ENCODE measurements around the gene PRKAR2A. TPM values are rescaled to one million over a fixed set of nuclear protein-coding genes. Genes with fewer than 3 reads are reported as not detected.

The PRKAR2A gene
- 14.5 to 18.7 TPM (median 17.4 TPM) in 5 replicates for total RNA-seq (2022; extraction: Qiagen RNA extraction)

DNA sequence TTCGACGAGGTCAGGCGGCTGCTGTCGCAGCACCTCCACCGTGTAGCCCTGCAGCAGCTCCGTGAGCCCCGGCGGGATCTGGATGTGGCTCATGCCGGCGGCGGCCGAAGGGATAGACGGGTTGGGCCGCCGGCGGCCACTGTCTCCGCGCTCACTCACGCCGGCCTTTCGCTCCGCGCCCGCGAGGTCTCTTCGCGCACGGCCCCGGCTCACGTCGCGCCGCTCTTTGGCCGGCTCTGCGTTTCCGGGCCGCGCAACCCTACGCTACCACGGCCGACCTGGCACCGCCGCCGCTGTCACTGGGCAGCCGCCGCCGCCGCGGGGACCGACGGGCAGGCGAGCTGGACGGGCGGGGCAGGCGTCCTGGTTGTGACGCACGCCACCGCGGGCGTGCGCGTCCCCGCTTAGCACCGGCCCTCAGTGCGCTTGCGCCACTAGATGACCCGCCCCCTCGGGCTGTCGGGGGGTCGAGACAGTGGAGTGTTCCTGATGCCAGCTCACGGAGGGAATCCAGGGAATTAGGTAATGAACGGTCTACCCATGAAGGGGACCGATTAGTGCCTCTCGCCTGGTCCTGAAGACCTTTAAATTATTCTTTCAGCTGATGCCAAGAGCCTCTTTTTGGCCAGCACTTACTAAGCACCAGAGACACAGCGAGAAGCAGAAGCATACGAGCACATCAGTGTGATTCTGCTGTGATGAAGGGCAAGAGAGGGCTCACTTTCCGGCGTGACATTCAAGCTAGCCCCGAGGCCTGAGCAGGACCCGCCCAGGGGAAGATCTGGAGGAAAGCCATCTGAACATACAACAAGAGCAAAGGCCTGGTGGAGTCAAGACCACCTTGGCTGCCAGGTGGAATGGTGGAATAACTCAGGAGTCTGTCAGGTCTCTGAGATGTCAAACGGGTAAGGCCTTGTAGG, at the start of gene PRKAR2A:
TSS of gene PRKAR2A (minus strand) at position 371 of the 920 bp plus-strand sequence. CDS start at position 93, 278 bp downstream.

DNA sequence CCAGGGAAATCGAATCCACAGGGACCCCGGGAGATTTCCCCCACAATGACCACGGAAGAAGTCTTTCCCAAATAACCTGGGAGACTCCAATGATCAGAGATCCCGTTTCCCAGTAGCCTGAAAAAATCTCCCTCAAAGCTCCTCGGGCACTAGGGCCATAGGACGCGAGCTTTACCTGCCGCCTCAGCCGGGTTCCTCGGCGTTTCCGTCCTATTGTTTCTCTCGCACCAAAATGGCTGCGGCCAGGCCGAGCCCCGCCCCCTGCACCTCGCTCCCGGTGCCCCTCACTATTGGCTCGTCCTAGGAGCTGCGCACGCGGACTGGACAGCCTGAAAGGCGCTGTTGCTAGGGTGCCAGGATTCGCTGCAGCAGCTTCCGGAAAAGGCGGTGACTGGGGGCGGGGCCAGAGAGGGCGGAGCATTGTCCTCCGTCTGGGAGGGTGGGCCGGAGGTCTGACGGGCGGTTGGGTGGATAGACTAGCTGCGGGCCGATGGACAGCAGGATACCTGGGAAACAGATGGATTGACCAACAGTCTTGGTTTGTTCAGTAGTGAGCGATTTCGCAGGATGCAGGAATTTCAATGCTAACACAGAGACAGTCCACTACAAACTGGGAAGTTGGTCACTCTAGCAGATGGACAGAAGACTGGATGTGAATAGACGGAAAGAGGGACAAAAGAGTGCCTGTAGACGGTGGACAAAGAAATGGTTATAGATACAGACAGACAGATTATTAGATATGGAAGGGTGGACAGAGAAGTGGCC, 130.5 kb downstream of the PRKAR2A start, which contains the start of gene IP6K2:
TSS of gene IP6K2 (minus strand) at position 240 of the 765 bp plus-strand sequence. CDS start 21,930 bp downstream, outside the sequence.

Other genes with a start within 250 kb of the PRKAR2A start
- 169 to 188 TPM (median 181 TPM) in 5 replicates for gene UQCRC1, start 238.2 kb downstream of the PRKAR2A start, total RNA-seq (2022; extraction: Qiagen RNA extraction)
- not detected in 5 replicates for gene TMEM89, start 226.1 kb downstream of the PRKAR2A start, total RNA-seq (2022; extraction: Qiagen RNA extraction)
- gene SLC26A6, start 212.4 kb downstream of the PRKAR2A start, total RNA-seq (2022; extraction: Qiagen RNA extraction), result 14.6 to 21.2 TPM (median 18.6 TPM) in 5 replicates
- gene CELSR3, start 185.0 kb downstream of the PRKAR2A start, total RNA-seq (2022; extraction: Qiagen RNA extraction), result 3.2 to 5.9 TPM (median 4.7 TPM) in 5 replicates
- gene NCKIPSD, start 162.0 kb downstream of the PRKAR2A start, total RNA-seq (2022; extraction: Qiagen RNA extraction), result 6.9 to 11.7 TPM (median 9.9 TPM) in 5 replicates
- gene IP6K2, start 130.7 kb downstream of the PRKAR2A start, total RNA-seq (2022; extraction: Qiagen RNA extraction), result 48.8 to 49.9 TPM (median 49.3 TPM) in 5 replicates
- 10.5 to 12.0 TPM (median 11.2 TPM) in 5 replicates for gene SLC25A20, start 51.0 kb upstream of the PRKAR2A start, total RNA-seq (2022; extraction: Qiagen RNA extraction)
- 56.2 to 63.6 TPM (median 57.0 TPM) in 5 replicates for gene ARIH2, start 71.0 kb upstream of the PRKAR2A start, total RNA-seq (2022; extraction: Qiagen RNA extraction)
- gene P4HTM, start 142.4 kb upstream of the PRKAR2A start, total RNA-seq (2022; extraction: Qiagen RNA extraction), result 12.4 to 21.3 TPM (median 19.6 TPM) in 5 replicates
- gene WDR6, start 159.5 kb upstream of the PRKAR2A start, total RNA-seq (2022; extraction: Qiagen RNA extraction), result 60.5 to 79.4 TPM (median 74.0 TPM) in 5 replicates
- gene DALRD3, start 170.7 kb upstream of the PRKAR2A start, total RNA-seq (2022; extraction: Qiagen RNA extraction), result 18.4 to 26.9 TPM (median 25.6 TPM) in 5 replicates
- 55.1 to 94.9 TPM (median 94.0 TPM) in 5 replicates for gene NDUFAF3, start 174.2 kb upstream of the PRKAR2A start, total RNA-seq (2022; extraction: Qiagen RNA extraction)
- 152 to 164 TPM (median 157 TPM) in 5 replicates for gene IMPDH2, start 181.5 kb upstream of the PRKAR2A start, total RNA-seq (2022; extraction: Qiagen RNA extraction)
- gene QRICH1, start 246.2 kb upstream of the PRKAR2A start, total RNA-seq (2022; extraction: Qiagen RNA extraction), result 37.2 to 41.5 TPM (median 37.6 TPM) in 5 replicates

Measured in A549 treated with CORT108297 at 1 μM for 4 hours (cell line).